HG02870 (cell line): ENCODE measurements around the gene UBC.
A peak's percentile ranks its signal among the peaks of the same experiment; 100 is the strongest.

Experiments
- ATAC-seq: cut with Tn5 transposase; IDR thresholded peaks from one replicate; pipeline ENCODE4 v1.9.1; 2021; ENCODE audit warnings: mild to moderate bottlenecking, moderate library complexity; ENCODE audit not compliant: unreplicated experiment

UBC gene

DNA sequence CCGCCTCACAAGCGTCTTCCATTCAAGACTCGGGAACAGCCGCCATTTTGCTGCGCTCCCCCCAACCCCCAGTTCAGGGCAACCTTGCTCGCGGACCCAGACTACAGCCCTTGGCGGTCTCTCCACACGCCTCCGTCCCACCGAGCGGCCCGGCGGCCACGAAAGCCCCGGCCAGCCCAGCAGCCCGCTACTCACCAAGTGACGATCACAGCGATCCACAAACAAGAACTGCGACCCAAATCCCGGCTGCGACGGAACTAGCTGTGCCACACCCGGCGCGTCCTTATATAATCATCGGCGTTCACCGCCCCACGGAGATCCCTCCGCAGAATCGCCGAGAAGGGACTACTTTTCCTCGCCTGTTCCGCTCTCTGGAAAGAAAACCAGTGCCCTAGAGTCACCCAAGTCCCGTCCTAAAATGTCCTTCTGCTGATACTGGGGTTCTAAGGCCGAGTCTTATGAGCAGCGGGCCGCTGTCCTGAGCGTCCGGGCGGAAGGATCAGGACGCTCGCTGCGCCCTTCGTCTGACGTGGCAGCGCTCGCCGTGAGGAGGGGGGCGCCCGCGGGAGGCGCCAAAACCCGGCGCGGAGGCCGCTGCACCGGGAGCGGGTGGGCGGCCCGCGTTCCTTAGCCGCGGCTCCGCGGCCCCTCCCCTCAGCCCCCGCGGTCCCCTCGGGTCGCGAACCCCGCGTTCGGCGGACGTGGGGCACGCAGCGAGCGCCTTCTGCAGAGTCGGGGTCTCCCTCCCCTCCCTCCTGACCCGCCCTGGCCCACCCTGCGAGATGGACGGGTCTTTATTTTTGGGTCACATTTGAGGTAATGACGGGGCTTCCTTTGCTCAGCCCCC lies at the start of gene UBC:
Gene UBC, minus strand, starts transcription at position 259 of the 847 bp plus-strand sequence. CDS start 879 bp downstream, outside the sequence.
- peak; percentile 22 for ATAC-seq

DNA sequence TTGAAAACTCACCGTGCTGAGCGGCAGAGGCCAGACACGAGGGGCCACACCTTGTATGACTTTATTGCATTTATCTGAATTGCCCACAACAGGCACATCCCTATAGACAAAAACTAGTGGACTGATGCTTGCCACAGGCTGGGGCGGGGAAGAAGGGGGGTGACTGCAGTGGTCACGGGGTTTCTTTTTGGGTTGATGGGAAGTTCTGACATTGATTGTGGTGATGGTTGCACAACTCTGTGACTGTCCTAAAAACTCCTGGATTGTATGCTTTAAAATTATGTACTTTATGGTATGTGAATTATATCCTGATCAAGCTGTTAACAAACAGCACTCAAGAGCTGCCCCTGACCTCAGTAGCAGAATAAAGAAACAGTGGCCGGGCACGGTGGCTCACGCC lies 48.8 kb upstream of the UBC start:
- ATAC-seq: no peak

DNA sequence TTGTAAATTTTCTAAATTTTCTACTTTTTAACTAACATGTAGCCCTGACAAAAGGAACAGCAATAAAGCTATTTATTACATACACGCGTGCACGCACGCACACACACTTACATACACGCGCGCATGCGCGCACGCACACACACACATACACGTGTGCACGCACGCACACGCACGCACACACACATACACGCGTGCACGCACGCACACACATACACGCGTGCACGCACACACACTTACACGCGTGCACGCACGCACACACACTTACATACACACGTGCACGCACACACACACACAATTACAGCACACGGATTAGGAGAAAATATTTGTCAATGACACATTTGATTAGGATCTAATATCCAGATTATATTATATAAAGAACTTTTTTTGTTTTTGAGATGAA lies 46.6 kb upstream of the UBC start:
- no peak for ATAC-seq

DNA sequence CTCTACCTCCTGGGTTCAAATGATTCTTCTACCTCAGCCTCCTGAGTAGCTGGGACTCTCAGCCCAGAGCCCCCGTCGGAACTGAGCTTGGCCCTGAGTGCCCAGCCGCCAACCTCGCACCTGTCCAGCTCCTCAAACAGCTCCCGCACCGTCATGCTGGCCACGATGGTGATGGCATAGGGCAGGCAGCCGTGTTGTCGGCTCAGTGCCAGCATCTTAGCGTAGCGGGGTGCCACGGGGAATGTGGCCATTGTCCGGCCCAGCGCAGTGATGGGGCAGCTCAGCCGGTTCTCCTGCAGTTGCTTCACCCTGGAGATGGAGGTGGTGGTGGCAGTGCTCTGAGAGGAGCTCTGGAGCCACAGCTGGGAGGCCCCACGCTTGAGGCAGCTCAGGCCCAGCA lies 42.1 kb upstream of the UBC start:
- no peak for ATAC-seq

DNA sequence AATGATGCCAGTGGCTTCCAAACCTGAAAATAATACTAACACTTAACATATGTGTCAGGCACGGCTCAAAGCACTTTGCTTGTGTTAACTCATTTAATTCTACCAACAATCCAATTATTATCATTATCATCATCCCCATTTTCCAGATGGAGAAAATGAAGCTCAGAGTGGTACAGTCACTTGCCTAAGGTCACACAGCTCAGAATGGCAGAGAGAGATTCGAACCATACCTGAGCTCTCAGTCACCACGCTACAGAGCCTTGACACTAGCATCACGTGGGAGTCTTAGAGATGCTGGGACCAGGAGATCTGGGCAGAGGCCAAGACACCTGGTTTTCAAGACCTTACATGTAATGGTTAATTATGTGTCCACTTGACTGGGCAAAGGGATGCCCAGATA lies 40.3 kb upstream of the UBC start:
- no peak for ATAC-seq

DNA sequence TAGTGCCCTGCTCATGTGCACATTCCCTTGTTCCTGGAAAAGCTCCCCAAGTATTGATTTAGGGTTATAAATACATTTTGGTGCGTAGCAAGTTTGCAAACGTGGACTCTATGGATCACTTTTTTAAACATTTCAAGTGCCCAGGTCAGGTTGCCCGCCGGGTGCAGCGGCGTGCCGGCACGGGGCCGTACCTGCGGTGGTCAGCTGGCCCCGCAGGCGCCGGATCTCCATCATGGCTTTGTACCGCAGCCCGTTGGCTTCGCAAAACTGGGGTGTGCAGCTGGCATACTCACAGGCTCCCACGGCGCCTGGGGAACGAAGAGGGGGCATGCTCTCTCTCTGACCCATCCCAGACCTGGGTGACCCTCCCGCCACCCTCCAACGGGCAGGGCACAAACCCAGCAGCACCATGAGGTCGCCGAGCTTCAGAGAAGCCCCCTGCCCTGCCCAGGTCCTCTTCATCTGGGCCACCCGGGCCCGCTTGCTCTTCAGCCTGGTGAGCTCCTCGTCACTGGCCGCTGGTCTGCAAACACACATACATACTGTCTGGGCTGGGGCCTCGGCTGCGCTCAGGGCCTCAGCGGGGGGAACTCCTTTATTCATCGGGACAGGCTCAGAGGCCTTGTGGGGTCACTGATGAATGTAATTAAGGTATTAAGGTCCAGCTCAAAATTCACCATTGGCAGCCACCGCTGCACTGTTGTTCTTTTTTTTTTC lies 39.4 kb upstream of the UBC start:
- no peak for ATAC-seq

DNA sequence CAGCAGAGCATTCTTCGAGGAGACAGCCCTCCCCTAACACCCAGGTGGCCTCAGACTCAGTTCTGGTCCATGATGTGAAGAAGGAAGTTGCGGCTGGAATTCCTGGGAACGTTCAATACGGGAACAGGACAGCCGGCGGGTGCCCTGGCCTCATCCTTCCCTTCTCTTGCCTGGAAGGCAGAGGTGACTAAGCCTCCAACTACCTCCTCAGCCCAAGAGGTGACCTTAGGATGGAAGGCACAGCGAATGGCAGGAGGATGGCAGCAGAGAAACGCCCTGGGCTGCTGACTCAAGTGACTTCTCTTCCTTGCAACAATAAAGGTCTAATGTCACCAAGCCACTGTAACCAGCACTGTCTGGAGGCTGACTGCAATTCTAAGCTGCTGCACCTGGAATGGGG lies 38.4 kb upstream of the UBC start:
- ATAC-seq: no peak

DNA sequence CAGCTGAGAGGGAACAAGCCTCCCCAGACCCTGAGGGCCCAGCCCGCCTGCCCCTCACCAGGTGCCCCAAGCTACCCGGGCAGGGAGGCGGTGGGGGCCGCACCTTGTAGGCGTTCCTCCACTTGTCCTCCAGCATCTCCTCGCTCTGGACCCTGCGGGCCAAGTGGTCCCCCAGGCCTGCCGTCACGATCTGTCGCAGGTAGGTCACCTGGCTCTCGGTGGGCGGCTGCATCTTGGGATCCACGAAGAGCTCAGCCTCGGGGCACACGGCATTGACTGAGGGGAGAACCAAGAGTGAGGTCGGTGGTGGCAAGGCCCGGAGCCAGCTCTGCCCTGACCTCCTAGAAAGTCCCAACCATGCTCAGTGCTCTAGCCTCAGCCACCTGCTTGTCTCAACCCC lies 37.8 kb upstream of the UBC start:
- no peak for ATAC-seq

DNA sequence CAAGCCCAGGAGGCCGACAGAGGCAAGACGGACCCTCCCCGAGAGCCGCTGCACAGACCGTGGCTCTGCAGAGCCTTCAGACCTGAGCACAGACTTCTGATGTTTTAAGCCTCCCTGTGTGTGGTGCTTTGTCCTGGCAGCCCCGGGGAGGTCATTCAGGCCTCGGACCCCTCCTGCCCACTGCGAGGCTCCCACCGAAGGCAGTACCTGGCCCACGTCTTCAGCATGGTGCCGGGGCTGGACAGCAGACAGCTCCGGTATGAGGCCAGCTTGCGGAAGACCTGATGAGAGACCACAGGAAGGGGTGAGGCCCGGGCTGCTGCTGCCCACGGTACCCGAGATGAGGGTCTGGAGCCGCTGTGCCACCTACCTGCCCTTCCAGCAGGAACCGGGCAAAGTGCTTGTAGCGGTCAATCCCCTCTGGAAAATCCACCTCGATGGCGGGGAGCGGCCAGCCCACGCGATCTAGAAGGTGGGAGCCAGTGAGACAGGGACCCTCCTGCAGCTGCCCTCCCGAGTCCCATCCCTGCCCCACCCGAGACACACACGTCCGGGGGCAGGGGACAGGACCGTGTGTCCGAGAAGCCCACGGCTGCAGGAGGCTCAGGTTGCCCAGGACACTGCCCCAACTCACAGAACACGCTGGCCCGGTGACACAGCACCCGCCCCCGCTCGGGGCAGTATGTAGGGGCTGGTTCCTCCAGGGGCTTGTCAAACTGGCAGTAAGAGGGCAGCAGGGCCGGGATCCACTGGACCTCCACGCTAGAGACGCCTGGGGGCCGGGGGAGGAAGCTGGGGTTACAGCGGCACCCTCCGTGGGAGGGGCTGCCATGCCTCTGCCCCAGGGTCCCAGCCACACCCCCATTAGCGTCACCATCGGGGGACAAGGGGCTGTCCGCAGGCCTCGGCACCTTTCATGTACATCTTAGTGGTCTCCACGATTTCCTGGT lies 35.6 kb upstream of the UBC start:
- ATAC-seq: no peak

DNA sequence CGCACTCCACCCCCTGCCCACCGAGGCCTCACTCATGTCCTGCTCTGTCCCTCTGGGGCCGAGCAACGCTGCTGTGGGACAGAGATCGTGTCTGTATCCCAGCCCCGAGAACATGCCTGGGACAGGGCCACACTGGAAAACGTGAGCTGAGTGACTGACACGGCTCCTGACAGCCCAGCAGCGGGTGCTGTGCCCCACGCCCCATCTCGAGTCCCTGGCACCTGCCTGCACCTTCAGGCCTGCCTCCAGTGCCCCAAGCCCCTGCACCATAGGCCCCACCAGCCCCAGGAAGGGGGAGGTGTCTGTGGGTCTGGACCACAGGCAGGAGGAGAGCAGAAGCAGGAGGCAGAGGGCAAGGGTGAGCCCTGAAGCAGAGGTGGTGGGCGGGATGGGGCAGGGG lies 34.6 kb upstream of the UBC start:
- ATAC-seq: no peak

DNA sequence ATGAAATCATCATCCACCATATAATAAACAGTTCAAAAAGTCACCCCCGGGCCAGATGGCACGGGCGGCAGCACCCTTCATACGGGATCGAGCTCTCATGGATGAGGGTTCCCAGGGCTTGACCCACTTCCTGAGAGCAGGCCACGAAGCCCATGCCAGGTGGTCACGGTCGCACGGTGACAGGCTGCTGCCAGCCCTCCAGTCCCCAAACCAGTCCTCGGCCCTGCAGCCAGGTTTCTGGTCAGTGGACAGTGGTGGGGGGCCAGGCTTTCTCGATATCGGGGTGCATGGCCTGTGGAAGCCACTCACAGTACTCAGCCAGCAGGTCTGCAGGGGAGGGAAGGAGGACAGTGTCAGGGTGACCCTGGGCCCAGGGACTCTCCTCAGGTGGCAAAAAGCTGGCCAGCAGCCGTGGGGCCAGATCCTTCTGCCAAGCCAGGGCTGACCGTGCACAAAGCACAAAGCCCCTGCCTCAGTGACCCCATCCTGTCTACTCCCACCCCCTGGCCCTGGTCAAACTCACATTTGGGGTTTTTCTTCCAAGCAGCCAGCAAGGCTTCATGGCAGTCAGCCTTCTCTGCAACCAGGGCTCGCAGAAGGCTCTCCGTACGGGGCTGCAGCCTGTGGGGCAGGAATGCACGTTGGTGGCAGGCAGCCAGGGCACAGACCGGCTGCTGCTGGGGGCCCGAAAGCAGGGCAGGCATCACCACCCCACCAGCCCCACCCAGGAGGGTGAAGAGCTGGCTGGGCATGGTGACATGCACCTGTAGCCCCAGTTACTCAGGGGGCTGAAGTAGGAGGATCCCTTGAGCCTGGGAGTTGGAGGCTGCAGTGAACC lies 33.3 kb upstream of the UBC start:
- ATAC-seq: no peak

DNA sequence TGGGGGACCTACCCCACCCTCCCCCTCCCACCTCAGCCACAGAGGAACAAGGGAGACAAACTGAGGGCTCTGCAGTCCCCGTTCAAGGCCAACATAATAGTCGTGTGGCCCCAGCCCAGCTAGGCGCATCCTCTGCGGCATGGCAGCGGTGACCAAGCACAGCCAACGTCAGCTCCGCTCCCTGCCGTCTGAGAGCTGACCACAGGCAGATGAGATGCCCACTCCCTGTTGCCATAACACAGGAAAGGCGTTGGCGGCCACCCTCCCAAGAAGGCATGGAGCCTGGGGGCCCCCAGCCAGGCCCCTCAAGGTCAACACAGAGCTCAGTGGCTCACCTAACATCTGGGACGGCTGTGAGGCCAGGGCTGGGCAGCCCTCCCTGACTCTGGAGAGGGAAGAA lies 32.6 kb upstream of the UBC start:
- ATAC-seq: no peak

DNA sequence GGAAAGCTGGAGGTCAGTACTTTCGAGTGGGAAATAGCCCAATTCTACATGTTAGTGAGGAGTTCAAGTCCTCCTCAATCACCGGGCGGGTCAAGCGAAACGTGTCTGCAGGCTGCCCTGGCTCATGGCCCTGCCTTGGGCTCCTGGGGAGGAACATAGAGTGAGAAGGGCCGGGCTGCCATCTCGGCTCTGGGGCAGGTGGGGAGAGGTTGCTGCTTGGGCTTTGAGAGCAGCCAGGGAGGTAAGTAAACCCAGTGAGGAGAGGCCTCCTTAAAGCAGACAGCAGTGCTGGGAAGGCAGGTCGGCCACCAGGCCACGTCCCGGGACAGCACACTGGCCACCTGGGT lies 32.0 kb upstream of the UBC start:
- no peak for ATAC-seq

DNA sequence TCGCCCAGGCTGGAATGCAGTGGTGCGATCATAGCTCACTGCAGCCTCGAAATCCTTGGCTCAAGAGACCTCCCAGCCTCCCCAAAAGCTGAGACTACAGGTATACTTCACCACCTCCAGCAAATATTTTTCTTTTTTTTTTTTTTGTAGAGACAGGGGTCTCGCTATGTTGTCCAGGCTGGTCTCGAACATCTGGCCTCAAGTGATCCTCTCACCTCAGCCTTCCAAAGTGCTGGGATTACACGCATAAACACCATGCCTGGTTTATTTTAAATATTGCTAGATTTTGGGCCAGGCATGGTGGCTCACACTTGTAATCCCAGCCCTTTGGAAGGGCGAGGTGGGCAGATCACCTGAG lies 26.7 kb upstream of the UBC start:
- no peak for ATAC-seq

DNA sequence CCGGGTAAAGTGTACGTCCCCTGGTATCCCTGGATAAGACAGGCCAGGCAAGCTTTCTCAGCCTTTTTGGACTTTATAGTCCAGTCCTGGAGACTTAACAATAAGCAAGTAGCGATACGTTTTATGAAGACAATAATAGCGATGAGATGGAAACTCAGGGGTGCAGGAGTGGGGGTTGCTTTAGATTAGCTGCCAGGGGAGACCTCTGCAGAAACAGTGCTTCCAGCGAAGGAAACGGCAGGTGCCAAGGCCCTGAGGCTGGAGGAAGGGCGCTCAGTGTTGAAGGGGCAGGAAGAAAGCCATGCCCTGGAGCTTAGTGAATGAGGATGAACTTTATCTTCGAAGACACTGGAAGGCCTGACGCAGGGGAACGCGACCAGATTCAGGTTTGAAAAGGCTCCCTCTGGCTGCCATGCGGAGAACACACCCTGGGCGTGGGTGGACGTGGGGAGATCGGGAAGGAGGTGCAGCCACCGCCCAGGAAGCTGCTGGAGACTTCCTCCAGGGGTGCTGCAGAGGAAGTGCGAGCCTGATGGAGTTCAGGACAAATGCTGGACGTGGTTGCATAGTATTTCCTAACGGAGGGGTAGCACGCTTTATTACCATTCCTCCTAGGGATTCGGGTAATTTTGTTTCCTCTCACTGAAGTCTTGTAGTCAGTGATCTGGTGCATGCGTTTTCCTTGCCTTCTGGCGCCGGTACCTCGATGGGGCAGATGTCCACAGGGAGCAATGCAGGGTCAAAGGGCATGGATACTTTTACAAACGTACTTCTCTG lies 26.1 kb upstream of the UBC start:
- ATAC-seq: peak; percentile 34

DNA sequence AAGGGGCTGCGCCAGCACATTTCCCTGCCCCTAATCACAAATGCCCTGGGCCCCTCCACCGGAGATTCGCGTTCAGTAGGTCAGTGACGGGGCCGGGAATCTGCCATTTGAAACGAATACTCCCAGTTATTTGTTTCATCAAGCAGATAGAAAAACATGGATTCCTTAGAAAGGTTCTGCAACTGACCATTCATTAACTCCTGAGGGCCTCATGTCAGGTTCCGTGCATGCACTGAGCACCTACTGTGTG lies 25.6 kb upstream of the UBC start:
- no peak for ATAC-seq

DNA sequence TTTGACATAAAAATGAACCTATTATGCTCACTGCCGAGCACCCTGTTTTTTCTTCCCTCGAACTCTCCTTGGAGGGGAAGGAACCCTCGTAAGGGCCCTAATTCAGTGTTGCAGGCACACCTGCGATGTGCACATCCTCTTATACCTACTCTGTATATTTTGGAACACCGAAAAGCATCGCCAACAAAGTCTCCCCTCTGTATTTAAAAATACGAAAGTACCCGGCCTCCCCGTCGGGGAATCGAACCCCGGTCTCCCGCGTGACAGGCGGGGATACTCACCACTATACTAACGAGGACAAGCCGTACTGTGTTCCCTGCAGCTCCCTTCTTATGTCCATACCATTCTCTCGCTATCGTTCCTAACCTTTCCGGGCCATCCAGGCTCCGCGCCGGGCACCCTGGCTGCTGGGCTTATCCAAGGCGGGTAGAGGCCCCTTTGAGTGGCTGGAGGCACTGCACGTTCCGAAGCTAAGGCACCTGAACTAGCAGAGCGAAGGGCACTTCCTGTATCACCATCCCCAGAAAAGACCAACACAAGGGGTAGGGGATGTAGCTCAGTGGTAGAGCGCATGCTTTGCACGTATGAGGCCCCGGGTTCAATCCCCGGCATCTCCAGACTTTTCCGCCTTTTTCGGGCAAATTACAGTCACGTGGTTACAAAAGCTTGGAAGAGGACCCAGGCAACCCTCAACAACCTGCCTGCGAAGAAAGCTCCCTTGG lies 25.1 kb upstream of the UBC start:
- ATAC-seq: peak; percentile 62

DNA sequence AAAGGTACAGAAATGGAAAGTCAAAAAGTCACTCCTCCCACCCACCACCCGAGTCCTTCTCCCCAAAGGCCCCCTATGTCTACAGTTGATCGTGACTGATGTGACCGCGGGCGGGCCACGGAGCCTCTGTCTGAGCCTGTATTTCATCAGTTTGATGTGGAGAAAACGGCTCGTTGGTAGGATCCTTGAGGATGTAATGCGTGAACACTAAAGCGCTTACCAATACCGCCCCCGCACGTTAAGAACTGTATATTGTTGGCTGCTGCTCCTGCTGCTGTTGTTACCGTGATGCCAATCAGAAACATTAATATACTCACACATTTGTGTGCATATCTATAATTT lies 24.6 kb upstream of the UBC start:
- peak; percentile 24 for ATAC-seq

DNA sequence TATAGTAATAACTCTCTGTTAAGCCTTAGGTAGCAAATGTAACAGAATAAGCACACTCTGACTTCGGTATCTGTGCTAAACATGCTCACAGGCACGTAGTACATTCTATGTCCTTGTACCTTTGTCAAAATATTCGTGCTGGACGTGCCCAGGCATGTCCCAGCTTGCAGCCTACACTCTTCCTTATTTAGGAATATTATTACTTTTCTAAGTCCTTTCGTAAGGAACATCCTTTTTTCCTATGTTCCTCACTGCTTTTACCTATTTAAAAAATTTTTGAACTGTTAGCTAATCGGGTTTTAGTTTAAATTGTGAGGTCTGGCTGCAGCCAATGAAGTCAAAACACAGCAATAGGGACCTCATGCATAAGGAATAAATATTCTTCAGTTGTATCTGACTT lies 24.1 kb upstream of the UBC start:
- ATAC-seq: no peak

DNA sequence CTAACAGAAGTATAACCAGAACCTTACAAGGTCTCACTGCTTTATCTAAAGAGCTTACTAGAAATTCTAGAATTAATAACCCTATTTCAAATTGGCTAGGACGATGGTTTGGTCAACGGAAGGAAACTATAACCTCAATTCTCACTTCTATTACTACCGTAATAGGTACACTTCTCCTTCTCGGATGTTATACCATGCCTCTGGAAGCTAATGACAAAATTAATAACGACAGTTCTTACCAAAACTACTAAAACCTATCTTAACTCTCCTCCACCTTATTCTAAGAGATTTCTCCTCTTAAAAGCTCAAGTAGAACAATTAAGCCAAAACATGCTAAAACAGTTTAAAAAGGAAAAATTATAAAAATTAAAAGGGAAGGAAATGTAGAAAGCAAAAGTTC lies 23.7 kb upstream of the UBC start:
- ATAC-seq: no peak
